ENCODE results near the gene PHACTR3. TPM values are rescaled to one million over a fixed set of nuclear protein-coding genes. Genes with fewer than 3 reads are reported as not detected.

Gene PHACTR3
- total and polyA plus RNA-seq, 2 of the 8 experiments (the other 6 are each of a cell fraction or from before 2014, with no cell fraction given): 0.05 to 0.13 TPM

DNA sequence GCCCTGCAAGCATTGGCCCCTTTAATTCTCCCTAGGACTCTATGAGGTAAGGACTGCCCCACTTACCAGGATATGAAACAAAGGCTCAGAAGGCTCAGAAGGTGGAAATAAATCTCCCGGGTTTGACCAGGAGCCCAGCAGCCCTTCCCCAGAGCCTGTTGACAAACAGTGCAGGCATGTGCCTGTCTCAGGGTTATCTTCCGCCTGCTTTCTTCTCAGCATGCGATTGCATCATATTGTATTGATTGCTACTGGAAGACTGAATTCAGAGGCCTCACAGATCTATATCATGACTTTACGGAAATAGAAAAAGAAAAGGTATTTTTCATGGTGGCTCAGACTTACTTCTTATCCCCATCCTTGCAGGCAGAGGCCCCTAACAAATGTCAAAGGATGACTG is 92.7 kb downstream of the PHACTR3 start:
- POLR2A ChIA-PET (ENCODE audit: partially characterized antibody): no interaction called here
- no peaks in the 10 kb centered on the region for H3K36me3 ChIP-seq (ENCODE audit: control insufficient read depth in 2 of 4, insufficient read depth in 4 of 4, low read length in 3 of 4)
- H3K23ac ChIP-seq (ENCODE audit: insufficient read length): no peak overlapping the region
- no peak overlapping the region for H3K4ac ChIP-seq (replicated peaks; ENCODE audit: insufficient read length, low read depth, low read length)
- no peaks in the 10 kb centered on the region for H3K23me2 ChIP-seq (ENCODE audit: low read depth, low read length)
- no peak overlapping the region for H2BK20ac ChIP-seq (ENCODE audit: low read length)
- no peak overlapping the region for H3K56ac ChIP-seq (replicated peaks; ENCODE audit: insufficient read length, low read depth, low read length)
- no peak overlapping the region for H3K9ac ChIP-seq (replicated peaks in 1 of 4; ENCODE audit: extremely low read depth in 1 of 4, low read depth in 3 of 4, low read length in 3 of 4)
- H2AFZ ChIP-seq (ENCODE audit: low read length): no peak overlapping the region
- no peak overlapping the region for H3K4me2 ChIP-seq (ENCODE audit: insufficient read depth in 1 of 2, low read depth in 2 of 2, low read length in 2 of 2)
- no peak overlapping the region for H3K14ac ChIP-seq (ENCODE audit: insufficient read length)
- no peak for FAIRE-seq
- CTCF ChIA-PET (ENCODE audit: partially characterized antibody): no interaction called here
- H2BK12ac ChIP-seq (ENCODE audit: low read depth, low read length): no peak overlapping the region
- no peaks in the 10 kb centered on the region for H3K79me2 ChIP-seq (ENCODE audit: control insufficient read depth in 1 of 2, insufficient read depth in 2 of 2, low read length in 2 of 2)
- H3K9me3 ChIP-seq (ENCODE audit: insufficient read depth in 2 of 2, low read depth in 1 of 2, low read length in 1 of 2): peaks cover 83 to 95% of the 10 kb centered on the region in 2 experiments
- no peak for TF ChIP-seq SP1 (IDR thresholded peaks at IDR 0.05; ENCODE audit: low read depth, low read length)
- no peak for TF ChIP-seq CBX5 (IDR thresholded peaks at IDR 0.05; ENCODE audit: low read depth, low read length)
- TF ChIP-seq, protein P1, sequence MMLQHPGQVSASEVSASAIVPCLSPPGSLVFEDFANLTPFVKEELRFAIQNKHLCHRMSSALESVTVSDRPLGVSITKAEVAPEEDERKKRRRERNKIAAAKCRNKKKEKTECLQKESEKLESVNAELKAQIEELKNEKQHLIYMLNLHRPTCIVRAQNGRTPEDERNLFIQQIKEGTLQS (IDR thresholded peaks at IDR 0.05; ENCODE audit: insufficient read depth, low read depth, low read length): no peak
- no peaks in the 10 kb centered on the region for H3K79me1 ChIP-seq (ENCODE audit: low read depth, low read length)
- no peak overlapping the region for H2AK5ac ChIP-seq (ENCODE audit: low read depth, low read length)
- WGBS, 2 experiments (ENCODE audit: extremely low coverage in 1 of 2, insufficient coverage in 1 of 2, insufficient read length in 1 of 2, insufficient replicate concordance in 2 of 2, low coverage in 1 of 2, low lambda C conversion rate in 2 of 2, missing lambda C conversion rate in 1 of 2): 76% methylated on average over 4 of the region's 4 CpGs; no CpG with 5 or more reads in 1 of the 2 experiments
- no peak overlapping the region for H4K8ac ChIP-seq (ENCODE audit: extremely low read depth, insufficient read depth, low read length)
- no peak overlapping the region for H3K4me3 ChIP-seq (ENCODE audit: extremely low read depth in 1 of 4, insufficient read depth in 2 of 4, low read depth in 3 of 4, low read length in 4 of 4)
- no peaks in the 10 kb centered on the region for H3K27me3 ChIP-seq (replicated peaks in 1 of 4; ENCODE audit: control insufficient read depth in 3 of 4, extremely low read depth in 1 of 4, insufficient read depth in 3 of 4, low read length in 3 of 4)
- no peak for DNase-seq (ENCODE audit: low read depth in 1 of 2, low spot score in 2 of 2)
- no peaks in the 10 kb centered on the region for H3K4me1 ChIP-seq (replicated peaks in 1 of 4; ENCODE audit: control insufficient read depth in 3 of 4, insufficient read depth in 4 of 4, low read length in 3 of 4)
- no peak overlapping the region for H4K91ac ChIP-seq (replicated peaks; ENCODE audit: insufficient read length, low read length)
- H2BK15ac ChIP-seq (ENCODE audit: low read length): no peak overlapping the region
- no peak overlapping the region for H4K5ac ChIP-seq (ENCODE audit: insufficient read length, low read depth, low read length)
- H3K27ac ChIP-seq (ENCODE audit: low read depth, low read length): no peak overlapping the region
- H2BK5ac ChIP-seq (ENCODE audit: low read depth, low read length): no peak overlapping the region
- no peaks in the 10 kb centered on the region for H4K20me1 ChIP-seq (replicated peaks in 1 of 2; ENCODE audit: control insufficient read depth in 1 of 2, insufficient read depth in 2 of 2, low read length in 2 of 2)
- H2BK120ac ChIP-seq (replicated peaks; ENCODE audit: low read depth, low read length): no peak overlapping the region
- no peak overlapping the region for H3K18ac ChIP-seq (ENCODE audit: extremely low read depth, low read length)
